Naive thymus-derived CD4-positive, alpha-beta T cell (primary cell): ENCODE data around the gene SAP130. TPM values are rescaled to one million over a fixed set of nuclear protein-coding genes. Genes with fewer than 3 reads are reported as not detected.

Experiments used
- ATAC-seq: fragments of 150-1000 bp; cut with Tn5 transposase; 2 replicates; pipeline ENCODE4 v1.10.0; 2021; ENCODE audit warnings: mild to moderate bottlenecking, moderate library complexity
- CTCF ChIA-PET: fragments of 350-600 bp; sonication (Branson Sonifier 250); formaldehyde crosslinking; loops from one replicate; lab custom pipeline; 2021; ENCODE audit warnings: antibody characterized with exemption; lab: Charles Lee
- POLR2A ChIA-PET: fragments of 350-600 bp; sonication (Branson Sonifier 250); formaldehyde crosslinking; loops from one replicate; lab custom pipeline; 2021; ENCODE audit warnings: antibody characterized with exemption, inconsistent platforms; lab: Charles Lee
- DNase-seq, 9 donors: peaks; one replicate each; pipeline versions ENCODE4 v3.0.0 to v3.0.0-alpha.2; 2020 to 2022; ENCODE audit warnings: mixed read lengths in 1 of 9
- H3K27ac ChIP-seq: one replicate; pipeline ENCODE4 v1.7.0; 2013; ENCODE audit warnings: mild to moderate bottlenecking, low read depth, low read length, moderate library complexity
- H3K27me3 ChIP-seq, 2 donors: one replicate each; pipeline ENCODE4 v1.7.0; 2013; ENCODE audit warnings: low read length in 2 of 2, mild to moderate bottlenecking in 2 of 2, moderate library complexity in 2 of 2; ENCODE audit not compliant: control insufficient read depth in 2 of 2, insufficient read depth in 2 of 2
- H3K36me3 ChIP-seq, 3 experiments: 1 replicate in 2 of 3; 2 replicates in 1 of 3; pipeline ENCODE4 v1.7.0; 2013; ENCODE audit warnings: low read length in 3 of 3, mild to moderate bottlenecking in 3 of 3, moderate library complexity in 1 of 3; ENCODE audit not compliant: insufficient read depth in 3 of 3, control insufficient read depth in 2 of 3
- H3K4me1 ChIP-seq, 2 donors: one replicate each; pipeline ENCODE4 v1.7.0; 2013; ENCODE audit warnings: low read length in 2 of 2, mild to moderate bottlenecking in 2 of 2, moderate library complexity in 1 of 2; ENCODE audit not compliant: control insufficient read depth in 2 of 2, insufficient read depth in 2 of 2
- H3K4me3 ChIP-seq: 2 replicates; pipeline ENCODE4 v1.7.0; 2013; ENCODE audit warnings: mild to moderate bottlenecking, low read length
- H3K9me3 ChIP-seq, 3 experiments: 1 replicate in 2 of 3; 2 replicates in 1 of 3; pipeline ENCODE4 v1.7.0; 2013; ENCODE audit warnings: low read length in 3 of 3; ENCODE audit not compliant: control insufficient read depth in 2 of 3
- H3K27ac Mint-ChIP-seq, 9 donors: one replicate each; pipeline ENCODE4 v1.8.0; 2020 to 2022; ENCODE audit warnings: mixed read lengths in 9 of 9, mild to moderate bottlenecking in 8 of 9, moderate library complexity in 5 of 9, inconsistent platforms in 2 of 9
- H3K27me3 Mint-ChIP-seq, 5 donors: one replicate each; pipeline ENCODE4 v1.8.0; 2021 to 2022; ENCODE audit warnings: mixed read lengths in 5 of 5, mild to moderate bottlenecking in 1 of 5
- H3K36me3 Mint-ChIP-seq, 5 donors: one replicate each; pipeline ENCODE4 v1.8.0; 2020 to 2022; ENCODE audit warnings: mixed read lengths in 5 of 5, mild to moderate bottlenecking in 3 of 5, inconsistent platforms in 1 of 5
- H3K4me1 Mint-ChIP-seq, 7 donors: one replicate each; pipeline ENCODE4 v1.8.0; 2020 to 2022; ENCODE audit warnings: mixed read lengths in 7 of 7, mild to moderate bottlenecking in 3 of 7, inconsistent platforms in 1 of 7
- H3K4me3 Mint-ChIP-seq, 10 donors: one replicate each; pipeline ENCODE4 v1.8.0; 2020 to 2022; ENCODE audit warnings: mild to moderate bottlenecking in 10 of 10, mixed read lengths in 10 of 10, moderate library complexity in 6 of 10, inconsistent platforms in 2 of 10
- H3K9me3 Mint-ChIP-seq, 11 donors: one replicate each; pipeline ENCODE4 v1.8.0; 2020 to 2022; ENCODE audit warnings: mixed read lengths in 11 of 11, mild to moderate bottlenecking in 4 of 11, inconsistent platforms in 1 of 11, moderate library complexity in 1 of 11
- intact Hi-C, 2 donors: fragments of 100-400 bp; cut with micrococcal nuclease; formaldehyde crosslinking; loops; one replicate each; pipeline ENCODE4 v1.15.1; 2023
- polyA plus RNA-seq, 2 donors: library from polyadenylated mRNA; unstranded; fragments of 300-500 nt; fragmentation: Illumina TruSeq; gene quantifications; one replicate each; pipeline ENCODE4 v1.2.3, GENCODE V29; 2021
- total RNA-seq, 6 experiments: library from RNA in 5 of 6; stranded (reverse) in 5 of 6; gene quantifications; 1 replicate in 5 of 6; 2 replicates in 1 of 6; pipeline ENCODE4 v1.2.3 and lab custom pipeline; 2021 to 2026

Gene SAP130
- total RNA-seq (10 to 100 TPM; 29.9 to 38.0 (median 30.9) TPM), polyA plus RNA-seq (10 to 100 TPM in 1 of 2 donors, 1 to 10 TPM in 1; 6.7 to 17.3 TPM), total RNA-seq (lab: John Stamatoyannopoulos, UW) (28.1 reads per million, percentile 58 among the genes with 10 or more reads in this experiment)

GRCh38 chr2:128027801-128028667, at the start of gene SAP130:
TSS of gene SAP130 (minus strand) at chr2:128028059. CDS start at chr2:128026292, 1,767 bp downstream.
- peaks cover 0 to 16% (median 0%) of the 10 kb centered on the region in 5 donors for H3K27me3 Mint-ChIP-seq
- Histone ChIP-seq H3K4me1 (peaks cover 0 to 14% of the 10 kb centered on the region in 2 donors), H3K27me3 (no peaks in the 10 kb centered on the region), H3K4me3 (peak within 1 kb of the TSS; percentile 86), H3K36me3 (peaks cover 0 to 7% (median 0%) of the 10 kb centered on the region in 3 experiments), H3K27ac (peak within 1 kb of the TSS; percentile 91), H3K9me3 (no peaks in the 10 kb centered on the region)
- H3K36me3 Mint-ChIP-seq = no peaks in the 10 kb centered on the region
- intact Hi-C loops = loop anchor here (1.0 to 10.0 kb wide), 13 partner anchors 63 to 1371 kb away; partner anchors contain the start of genes IWS1 (in 2 of the 2), MAP3K2 (in 2 of the 2), POLR2D (in 2 of the 2) and SFT2D3 (in 2 of the 2)
- ChIA-PET POLR2A (interaction anchor here (0.5 to 2.3 kb wide), 8 partner anchors 8 to 326 kb away, joined by 3 to 39 read pairs (median 3); partner anchors contain the start of genes POLR2D, SFT2D3 and UGGT1), CTCF (no interaction called here)
- H3K27ac Mint-ChIP-seq = peak within 1 kb of the TSS; percentile 52 to 97 (median 93)
- DNase-seq (peak; percentile 96 to 99 (median 98)), ATAC-seq (peak; percentile 86)
- peaks cover 0 to 9% (median 0%) of the 10 kb centered on the region in 11 donors for H3K9me3 Mint-ChIP-seq
- H3K4me3 Mint-ChIP-seq = peak within 1 kb of the TSS; percentile 87 to 98 (median 98)
- peaks cover 14 to 32% (median 28%) of the 10 kb centered on the region in 7 donors for H3K4me1 Mint-ChIP-seq

GRCh38 chr2:128076461-128077106, 48.7 kb upstream of the SAP130 start:
- POLR2A ChIA-PET = no interaction called here

GRCh38 chr2:128073278-128073677, 45.4 kb upstream of the SAP130 start:
- H3K4me3 Mint-ChIP-seq = no peak overlapping the region
- H3K27ac Mint-ChIP-seq = no peak overlapping the region
- intact Hi-C loops = no loop called here
- no peaks in the 10 kb centered on the region for H3K27me3 ChIP-seq
- POLR2A ChIA-PET = no interaction called here
- peaks cover 0 to 3% (median 0%) of the 10 kb centered on the region in 7 donors for H3K4me1 Mint-ChIP-seq
- ATAC-seq (no peak), DNase-seq (no peak)
- CTCF ChIA-PET = no interaction called here
- no peaks in the 10 kb centered on the region for H3K9me3 Mint-ChIP-seq
- no peak overlapping the region for H3K4me3 ChIP-seq
- H3K27me3 Mint-ChIP-seq = peaks cover 0 to 4% (median 0%) of the 10 kb centered on the region in 5 donors
- no peaks in the 10 kb centered on the region for H3K4me1 ChIP-seq
- H3K36me3 Mint-ChIP-seq = no peaks in the 10 kb centered on the region
- H3K27ac ChIP-seq = no peak overlapping the region
- no peaks in the 10 kb centered on the region for H3K36me3 ChIP-seq
- H3K9me3 ChIP-seq = no peaks in the 10 kb centered on the region

More at GRCh38 chr2:128076461-128077106, 48.7 kb upstream of the SAP130 start:
- H3K27me3 ChIP-seq = no peaks in the 10 kb centered on the region
- Mint-ChIP-seq H3K9me3 (no peaks in the 10 kb centered on the region), H3K27ac (no peak overlapping the region), H3K36me3 (no peaks in the 10 kb centered on the region), H3K27me3 (peaks cover 0 to 9% (median 1%) of the 10 kb centered on the region in 5 donors), H3K4me1 (peaks cover 0 to 3% (median 0%) of the 10 kb centered on the region in 7 donors), H3K4me3 (no peak overlapping the region)
- DNase-seq (no peak), ATAC-seq (no peak)
- no peaks in the 10 kb centered on the region for H3K36me3 ChIP-seq
- no peaks in the 10 kb centered on the region for H3K4me1 ChIP-seq
- intact Hi-C loops = no loop called here
- no peak overlapping the region for H3K4me3 ChIP-seq
- CTCF ChIA-PET = interaction anchor here (0.6 kb wide), 1 partner anchor 11 kb away, joined by 4 read pairs; no protein-coding TSS in a partner anchor
- H3K27ac ChIP-seq = no peak overlapping the region
- H3K9me3 ChIP-seq = no peaks in the 10 kb centered on the region

GRCh38 chr2:128069769-128070168, 41.9 kb upstream of the SAP130 start:
- intact Hi-C loops = no loop called here
- H3K27me3 Mint-ChIP-seq = no peaks in the 10 kb centered on the region

GRCh38 chr2:128064353-128064752, 36.5 kb upstream of the SAP130 start:
- Mint-ChIP-seq H3K4me1 (no peaks in the 10 kb centered on the region), H3K27ac (no peak overlapping the region), H3K27me3 (no peaks in the 10 kb centered on the region), H3K36me3 (no peaks in the 10 kb centered on the region), H3K4me3 (no peak overlapping the region), H3K9me3 (no peaks in the 10 kb centered on the region)
- H3K4me1 ChIP-seq = no peaks in the 10 kb centered on the region
- no peaks in the 10 kb centered on the region for H3K27me3 ChIP-seq
- ATAC-seq (no peak), DNase-seq (no peak)
- ChIA-PET POLR2A (no interaction called here), CTCF (interaction anchor here (0.6 kb wide), 1 partner anchor 378 kb away, joined by 3 read pairs; no protein-coding TSS in a partner anchor)
- H3K4me3 ChIP-seq = no peak overlapping the region
- H3K9me3 ChIP-seq = no peaks in the 10 kb centered on the region
- no peak overlapping the region for H3K27ac ChIP-seq
- no peaks in the 10 kb centered on the region for H3K36me3 ChIP-seq
- intact Hi-C loops = no loop called here

More at GRCh38 chr2:128069769-128070168, 41.9 kb upstream of the SAP130 start:
- Mint-ChIP-seq H3K4me1 (no peaks in the 10 kb centered on the region), H3K9me3 (no peaks in the 10 kb centered on the region), H3K27ac (no peak overlapping the region), H3K36me3 (no peaks in the 10 kb centered on the region), H3K4me3 (no peak overlapping the region)
- ChIA-PET POLR2A (no interaction called here), CTCF (no interaction called here)
- ATAC-seq (no peak), DNase-seq (no peak)
- no peaks in the 10 kb centered on the region for H3K27me3 ChIP-seq
- no peak overlapping the region for H3K27ac ChIP-seq
- H3K9me3 ChIP-seq = no peaks in the 10 kb centered on the region
- no peaks in the 10 kb centered on the region for H3K4me1 ChIP-seq
- no peak overlapping the region for H3K4me3 ChIP-seq
- no peaks in the 10 kb centered on the region for H3K36me3 ChIP-seq

- intact Hi-C loops = no loop called here
- POLR2A ChIA-PET = no interaction called here
- no peak overlapping the region for H3K4me3 Mint-ChIP-seq
- no peaks in the 10 kb centered on the region for H3K36me3 Mint-ChIP-seq
- H3K27me3 ChIP-seq = no peaks in the 10 kb centered on the region
- no peak overlapping the region for H3K27ac Mint-ChIP-seq
- no peak for DNase-seq
- peaks cover 0 to under 1% (median 0%) of the 10 kb centered on the region in 5 donors for H3K27me3 Mint-ChIP-seq
- no peaks in the 10 kb centered on the region for H3K4me1 Mint-ChIP-seq
- no peak overlapping the region for H3K4me3 ChIP-seq
- H3K27ac ChIP-seq = no peak overlapping the region
- CTCF ChIA-PET = interaction anchor here (0.6 kb wide), 1 partner anchor 47 kb away, joined by 3 read pairs; no protein-coding TSS in a partner anchor
- H3K36me3 ChIP-seq = no peaks in the 10 kb centered on the region
- H3K4me1 ChIP-seq = no peaks in the 10 kb centered on the region
- H3K9me3 Mint-ChIP-seq = no peaks in the 10 kb centered on the region
- H3K9me3 ChIP-seq = no peaks in the 10 kb centered on the region
- no peak for ATAC-seq
Measured at GRCh38 chr2:128062571-128062970, 34.7 kb upstream of the SAP130 start.
